Activated CD8-positive, alpha-beta memory T cell treated with anti-CD3 and anti-CD28 coated beads, Interleukin-2, amount 50 U/mL, for 1 hour (primary cell): ENCODE data around the gene ARHGAP45.

ENCODE experiments used
- DNase-seq: peaks from one replicate; pipeline ENCODE4 v3.0.0-alpha.2; 2020; ENCODE audit errors: extremely low read depth

Gene ARHGAP45

DNA sequence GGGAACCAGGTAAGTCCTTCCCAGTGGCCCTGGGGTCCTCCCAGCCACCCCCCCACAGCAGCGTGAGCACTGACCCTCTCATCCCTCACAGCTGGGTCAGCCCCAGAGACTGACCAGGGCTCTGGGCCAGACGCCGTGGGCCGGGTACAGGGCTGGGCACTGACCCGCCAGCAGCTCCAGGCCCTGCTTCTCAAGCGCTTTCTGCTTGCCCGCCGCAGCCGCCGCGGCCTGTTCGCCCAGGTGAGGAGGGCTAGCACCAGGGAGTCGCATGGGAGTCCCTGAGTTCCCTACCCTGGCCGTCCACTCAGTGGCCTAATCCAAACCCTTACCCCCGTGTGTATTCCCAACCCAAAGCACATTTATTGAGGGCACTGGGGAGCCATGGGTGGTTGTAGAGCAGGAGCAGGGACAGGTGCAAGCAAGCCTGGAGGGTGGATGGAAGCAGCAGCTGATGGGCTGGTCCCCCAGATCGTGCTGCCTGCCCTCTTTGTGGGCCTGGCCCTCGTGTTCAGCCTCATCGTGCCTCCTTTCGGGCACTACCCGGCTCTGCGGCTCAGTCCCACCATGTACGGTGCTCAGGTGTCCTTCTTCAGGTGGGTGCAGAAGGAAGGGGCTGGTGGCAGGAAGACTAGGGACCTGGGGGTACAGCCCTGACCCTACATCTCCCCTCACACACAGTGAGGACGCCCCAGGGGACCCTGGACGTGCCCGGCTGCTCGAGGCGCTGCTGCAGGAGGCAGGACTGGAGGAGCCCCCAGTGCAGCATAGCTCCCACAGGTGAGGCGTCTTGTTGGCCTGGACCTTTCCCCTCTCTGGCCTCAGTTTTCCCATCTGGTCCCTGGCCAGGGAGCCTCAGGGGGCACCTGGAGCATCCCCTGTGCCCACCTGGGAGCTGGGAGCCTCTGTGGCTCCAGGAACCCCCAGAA lies 12.6 kb upstream of the ARHGAP45 start:
- DNase-seq, result no peak

DNA sequence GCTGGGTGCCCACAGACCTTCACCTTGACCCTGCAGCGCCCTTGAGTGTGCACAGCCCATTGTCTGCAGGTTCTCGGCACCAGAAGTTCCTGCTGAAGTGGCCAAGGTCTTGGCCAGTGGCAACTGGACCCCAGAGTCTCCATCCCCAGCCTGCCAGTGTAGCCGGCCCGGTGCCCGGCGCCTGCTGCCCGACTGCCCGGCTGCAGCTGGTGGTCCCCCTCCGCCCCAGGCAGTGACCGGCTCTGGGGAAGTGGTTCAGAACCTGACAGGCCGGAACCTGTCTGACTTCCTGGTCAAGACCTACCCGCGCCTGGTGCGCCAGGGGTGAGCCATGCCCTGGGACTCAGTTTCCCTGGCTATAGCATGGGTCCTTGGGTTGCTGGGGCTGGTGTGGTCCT lies 11.9 kb upstream of the ARHGAP45 start:
- no peak for DNase-seq

DNA sequence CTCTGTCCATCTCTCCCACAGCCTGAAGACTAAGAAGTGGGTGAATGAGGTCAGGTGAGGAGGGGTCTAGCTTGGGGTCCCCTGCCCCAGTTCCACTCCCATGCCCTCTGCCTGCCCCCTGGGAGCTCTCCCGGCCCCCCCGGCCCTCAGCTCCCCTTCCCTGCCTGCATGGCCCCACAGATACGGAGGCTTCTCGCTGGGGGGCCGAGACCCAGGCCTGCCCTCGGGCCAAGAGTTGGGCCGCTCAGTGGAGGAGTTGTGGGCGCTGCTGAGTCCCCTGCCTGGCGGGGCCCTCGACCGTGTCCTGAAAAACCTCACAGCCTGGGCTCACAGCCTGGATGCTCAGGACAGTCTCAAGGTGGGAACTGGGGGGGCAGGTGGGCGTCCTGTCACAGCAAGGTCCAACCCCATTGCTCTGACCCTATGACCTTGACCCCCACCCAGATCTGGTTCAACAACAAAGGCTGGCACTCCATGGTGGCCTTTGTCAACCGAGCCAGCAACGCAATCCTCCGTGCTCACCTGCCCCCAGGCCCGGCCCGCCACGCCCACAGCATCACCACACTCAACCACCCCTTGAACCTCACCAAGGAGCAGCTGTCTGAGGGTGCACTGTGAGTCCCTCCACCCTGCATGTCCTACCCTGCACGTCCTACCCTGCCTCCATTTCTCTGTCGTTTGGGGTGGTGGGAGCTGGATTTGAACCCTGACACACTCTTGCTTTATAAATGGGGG lies 10.9 kb upstream of the ARHGAP45 start:
- no peak for DNase-seq

DNA sequence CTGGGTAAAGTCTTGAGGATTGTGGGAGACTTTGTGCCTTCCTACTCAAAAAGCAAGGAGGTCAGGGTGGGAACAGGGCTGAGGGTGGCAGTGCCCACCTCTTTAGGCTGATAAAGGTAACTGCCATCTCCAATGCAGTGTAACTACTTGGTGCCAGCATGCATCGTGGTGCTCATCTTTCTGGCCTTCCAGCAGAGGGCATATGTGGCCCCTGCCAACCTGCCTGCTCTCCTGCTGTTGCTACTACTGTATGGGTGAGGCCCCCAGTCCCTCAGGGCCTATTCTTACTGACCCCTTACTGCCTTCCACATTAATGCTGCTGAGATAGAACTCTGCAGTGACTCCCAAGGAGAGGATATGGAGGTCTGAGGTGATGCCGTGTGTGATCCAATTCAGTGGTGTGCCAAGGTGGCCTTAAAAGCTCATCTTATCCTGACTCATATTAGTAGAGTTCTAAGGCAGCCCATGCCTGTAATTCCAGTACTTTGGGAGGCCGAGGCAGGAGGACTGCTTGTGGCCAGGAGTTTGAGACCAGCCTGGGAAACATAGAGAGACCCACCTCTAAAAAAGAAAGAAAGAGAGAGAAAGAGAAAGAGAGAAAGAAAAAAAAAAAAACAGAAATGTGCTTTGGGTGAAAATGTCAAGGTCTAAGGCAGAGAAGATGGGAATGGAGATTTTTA lies 9.7 kb upstream of the ARHGAP45 start:
- no peak for DNase-seq

DNA sequence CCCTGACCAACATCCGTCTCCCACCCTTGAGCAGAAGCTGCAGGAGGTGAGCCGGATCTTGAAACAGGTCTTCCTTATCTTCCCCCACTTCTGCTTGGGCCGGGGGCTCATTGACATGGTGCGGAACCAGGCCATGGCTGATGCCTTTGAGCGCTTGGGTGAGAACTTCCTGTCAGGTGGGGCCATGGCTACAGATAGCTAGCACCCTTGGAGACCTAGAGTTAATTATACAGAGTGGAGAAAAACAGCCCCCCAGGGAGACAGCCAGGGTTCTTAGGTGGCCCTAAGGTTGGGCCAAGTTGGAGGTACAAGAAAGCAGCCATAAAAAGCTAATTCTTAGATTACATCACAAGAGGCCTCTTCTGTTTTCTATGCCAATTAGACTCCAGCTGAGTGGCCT lies 8.9 kb upstream of the ARHGAP45 start:
- DNase-seq, result no peak

DNA sequence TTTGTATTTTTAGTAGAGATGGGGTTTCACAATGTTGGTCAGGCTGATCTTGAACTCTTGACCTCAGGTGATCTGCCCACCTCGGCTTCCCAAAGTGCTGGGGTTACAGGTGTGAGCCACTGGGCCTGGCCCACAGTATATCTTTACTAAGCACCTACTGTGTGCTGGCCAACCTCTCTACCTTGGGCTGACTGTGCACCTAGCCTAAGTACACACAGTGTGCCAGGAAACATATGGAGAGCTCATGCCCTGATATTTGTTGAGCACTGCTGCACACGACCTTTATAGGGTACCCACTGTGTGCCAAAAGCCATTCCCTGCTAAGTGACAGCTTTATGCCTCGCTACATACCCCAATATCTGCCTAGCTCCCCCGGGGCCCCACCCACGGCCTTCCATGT lies 6.3 kb upstream of the ARHGAP45 start:
- DNase-seq, result no peak

DNA sequence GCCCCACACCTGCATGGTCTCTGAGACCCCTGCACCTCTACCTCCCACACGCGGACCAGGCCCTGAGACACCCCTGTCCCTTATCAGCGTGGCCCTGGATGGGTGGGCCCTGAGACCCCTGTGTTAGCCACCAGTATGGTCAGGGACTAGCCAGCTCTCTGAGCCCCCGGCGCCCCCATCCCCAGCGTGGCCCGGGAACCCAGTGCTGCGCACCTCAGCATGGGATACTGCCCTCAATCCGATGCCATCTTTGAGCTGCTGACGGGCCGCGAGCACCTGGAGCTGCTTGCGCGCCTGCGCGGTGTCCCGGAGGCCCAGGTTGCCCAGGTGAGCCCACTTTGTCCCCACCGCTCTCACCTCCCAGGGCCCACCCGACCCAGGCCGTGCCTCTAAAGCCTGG lies 5.0 kb upstream of the ARHGAP45 start:
- DNase-seq, result no peak

DNA sequence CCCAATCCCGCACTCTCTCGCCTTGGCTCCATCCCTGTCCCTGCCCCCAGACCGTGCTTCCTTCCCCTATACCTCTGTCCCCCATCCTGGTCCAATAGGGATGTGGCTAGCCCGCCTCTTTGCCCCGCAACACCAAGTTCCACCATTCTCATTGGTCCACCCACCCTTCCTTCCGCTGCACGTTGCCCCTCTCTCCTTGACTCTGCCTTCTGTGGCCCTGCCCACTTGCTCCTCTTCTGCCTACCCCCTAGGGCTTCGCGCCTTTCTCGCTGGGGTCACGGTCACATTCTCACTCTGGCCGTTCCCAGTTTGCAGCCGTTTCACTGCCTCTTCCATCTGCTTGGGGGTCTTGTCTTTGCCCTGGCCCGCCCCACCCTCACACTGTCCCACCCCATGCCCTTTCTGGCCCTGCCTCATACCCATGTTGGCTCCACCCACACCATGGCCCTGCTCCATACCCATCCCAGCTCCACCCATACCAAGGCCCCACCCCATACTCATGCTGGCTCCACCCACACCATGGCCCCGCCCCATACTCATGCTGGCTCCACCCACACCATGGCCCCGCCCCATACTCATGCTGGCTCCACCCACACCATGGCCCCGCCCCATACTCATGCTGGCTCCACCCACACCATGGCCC lies 4.5 kb upstream of the ARHGAP45 start:
- no peak for DNase-seq

DNA sequence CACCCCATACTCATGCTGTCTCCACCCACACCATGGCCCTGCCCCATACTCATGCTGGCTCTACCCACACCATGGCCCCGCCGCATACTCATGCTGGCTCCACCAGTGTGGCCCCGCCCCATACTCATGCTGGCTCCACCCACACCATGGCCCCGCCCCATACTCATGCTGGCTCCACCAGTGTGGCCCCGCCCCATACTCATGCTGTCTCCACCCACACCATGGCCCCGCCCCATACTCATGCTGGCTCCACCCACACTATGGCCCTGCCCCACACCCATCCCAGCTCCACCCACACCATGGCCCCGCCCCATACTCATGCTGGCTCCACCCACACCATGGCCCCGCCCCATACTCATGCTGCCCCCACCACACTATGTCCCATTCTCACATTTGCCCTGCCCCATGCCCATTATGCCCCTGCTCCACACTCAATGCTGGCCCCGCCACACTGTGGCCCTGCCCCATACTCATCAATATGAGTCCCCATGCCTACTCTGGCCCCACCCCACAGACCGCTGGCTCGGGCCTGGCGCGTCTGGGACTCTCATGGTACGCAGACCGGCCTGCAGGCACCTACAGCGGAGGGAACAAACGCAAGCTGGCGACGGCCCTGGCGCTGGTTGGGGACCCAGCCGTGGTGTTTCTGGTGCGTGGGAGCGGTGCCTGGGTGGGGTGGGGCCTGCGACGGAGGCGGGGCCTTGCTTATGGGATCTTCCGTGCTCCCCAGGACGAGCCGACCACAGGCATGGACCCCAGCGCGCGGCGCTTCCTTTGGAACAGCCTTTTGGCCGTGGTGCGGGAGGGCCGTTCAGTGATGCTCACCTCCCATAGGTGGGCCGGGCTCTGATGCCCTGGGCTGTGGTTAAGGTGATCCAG lies 3.7 kb upstream of the ARHGAP45 start:
- no peak for DNase-seq

DNA sequence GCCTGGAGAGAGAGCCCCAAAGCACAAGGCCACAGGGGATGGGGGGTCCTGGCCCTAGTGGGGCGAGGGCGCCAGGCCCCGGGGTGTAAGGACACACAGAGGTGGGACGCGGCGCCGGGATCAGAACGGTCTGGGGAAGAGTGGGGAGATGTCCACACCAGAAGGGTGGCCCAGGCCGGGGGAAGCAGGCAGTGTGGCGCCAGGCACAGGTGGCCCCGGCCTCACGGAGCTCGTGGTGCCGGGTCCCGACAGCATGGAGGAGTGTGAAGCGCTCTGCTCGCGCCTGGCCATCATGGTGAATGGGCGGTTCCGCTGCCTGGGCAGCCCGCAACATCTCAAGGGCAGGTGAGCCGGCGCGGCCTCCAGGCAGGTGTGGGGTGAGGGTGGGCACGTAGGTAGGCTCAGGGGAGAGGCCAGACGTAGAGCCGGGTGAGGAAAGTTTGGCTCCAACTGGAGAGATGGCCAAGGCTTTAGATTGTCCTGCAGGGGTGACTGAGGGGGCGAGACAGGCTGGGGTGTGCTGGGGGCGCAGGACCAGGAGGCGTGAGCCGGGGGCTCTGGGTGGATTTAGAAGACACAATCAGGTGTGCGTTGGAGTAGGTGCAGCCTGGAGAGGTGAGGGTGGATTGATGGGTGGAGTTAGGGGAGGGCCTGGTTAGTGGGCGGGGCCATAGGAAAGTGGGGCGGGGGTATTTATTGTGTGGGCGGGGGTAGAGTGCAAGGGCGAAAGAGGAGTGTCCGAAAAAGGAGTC lies 2.9 kb upstream of the ARHGAP45 start:
- no peak for DNase-seq

DNA sequence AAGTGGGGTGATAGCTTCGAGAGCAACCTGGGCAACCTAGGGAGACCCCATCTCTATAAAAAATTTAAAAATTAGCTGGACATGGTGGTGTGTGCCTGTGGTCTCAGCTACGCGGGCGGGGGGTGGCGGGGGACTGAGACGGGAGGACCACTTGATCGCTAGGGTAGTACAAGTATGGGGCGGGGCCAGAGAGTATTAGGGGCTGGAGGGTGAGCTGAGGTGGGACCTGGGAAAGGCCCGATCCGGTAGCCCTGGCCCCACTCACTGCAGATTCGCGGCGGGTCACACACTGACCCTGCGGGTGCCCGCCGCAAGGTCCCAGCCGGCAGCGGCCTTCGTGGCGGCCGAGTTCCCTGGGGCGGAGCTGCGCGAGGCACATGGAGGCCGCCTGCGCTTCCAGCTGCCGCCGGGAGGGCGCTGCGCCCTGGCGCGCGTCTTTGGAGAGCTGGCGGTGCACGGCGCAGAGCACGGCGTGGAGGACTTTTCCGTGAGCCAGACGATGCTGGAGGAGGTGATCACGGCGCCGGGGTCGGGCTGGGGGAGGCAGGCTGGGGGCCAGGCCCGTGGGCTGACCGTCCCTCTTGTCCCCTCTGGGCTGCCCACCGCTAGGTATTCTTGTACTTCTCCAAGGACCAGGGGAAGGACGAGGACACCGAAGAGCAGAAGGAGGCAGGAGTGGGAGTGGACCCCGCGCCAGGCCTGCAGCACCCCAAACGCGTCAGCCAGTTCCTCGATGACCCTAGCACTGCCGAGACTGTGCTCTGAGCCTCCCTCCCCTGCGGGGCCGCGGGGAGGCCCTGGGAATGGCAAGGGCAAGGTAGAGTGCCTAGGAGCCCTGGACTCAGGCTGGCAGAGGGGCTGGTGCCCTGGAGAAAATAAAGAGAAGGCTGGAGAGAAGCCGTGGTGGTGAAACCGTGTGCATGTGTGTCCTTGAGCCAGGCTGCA lies 2.0 kb upstream of the ARHGAP45 start:
- no peak for DNase-seq

DNA sequence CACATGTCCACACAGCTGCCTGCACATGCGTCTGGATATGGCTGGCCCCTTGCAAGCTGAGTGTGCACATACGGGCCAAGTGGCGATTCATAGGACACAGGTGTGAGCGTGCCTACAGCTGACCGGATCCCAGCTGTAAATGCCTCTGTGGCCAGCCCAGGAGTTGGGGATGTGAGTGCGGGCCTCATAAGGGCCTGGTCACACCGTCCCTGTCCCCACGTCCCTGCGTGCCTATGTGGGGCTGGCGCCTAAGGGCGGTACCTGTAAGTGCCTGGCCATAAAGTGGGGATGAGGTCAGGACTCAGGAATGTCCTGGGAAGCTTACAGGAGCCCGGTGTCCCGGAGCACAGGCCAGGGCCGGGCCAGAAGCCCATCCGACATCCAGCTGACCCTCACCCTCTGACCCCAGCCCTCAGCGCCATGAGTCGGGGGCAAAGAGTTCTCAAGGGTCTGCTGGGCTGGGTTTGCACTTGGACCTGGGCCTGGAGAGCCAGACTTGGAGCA lies 1.3 kb upstream of the ARHGAP45 start:
- DNase-seq, result no peak

DNA sequence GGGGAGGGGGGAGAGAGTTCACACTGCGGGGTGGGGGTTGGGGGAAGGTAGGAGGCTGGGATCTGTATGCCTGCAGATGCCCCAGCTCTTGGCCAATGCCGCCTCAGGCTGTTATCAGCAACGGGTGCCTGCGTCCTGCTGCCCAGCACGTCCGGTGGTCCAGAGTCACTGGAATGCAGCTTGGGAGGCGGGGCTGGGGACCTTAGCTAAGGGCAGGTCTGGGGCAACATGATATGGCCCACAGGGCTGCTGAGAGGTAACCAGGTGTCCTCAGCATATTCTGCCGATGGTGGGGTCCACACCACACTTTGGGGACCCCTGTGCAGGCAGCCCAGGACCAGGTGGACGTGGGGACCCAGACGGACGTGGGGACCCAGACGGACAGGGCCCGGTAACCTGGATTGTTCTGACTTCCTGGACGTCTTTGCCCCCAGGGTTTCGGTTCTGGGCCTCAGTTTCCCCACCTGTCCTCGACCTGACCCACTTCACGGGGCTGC lies 668 bp upstream of the ARHGAP45 start:
- DNase-seq, result no peak

DNA sequence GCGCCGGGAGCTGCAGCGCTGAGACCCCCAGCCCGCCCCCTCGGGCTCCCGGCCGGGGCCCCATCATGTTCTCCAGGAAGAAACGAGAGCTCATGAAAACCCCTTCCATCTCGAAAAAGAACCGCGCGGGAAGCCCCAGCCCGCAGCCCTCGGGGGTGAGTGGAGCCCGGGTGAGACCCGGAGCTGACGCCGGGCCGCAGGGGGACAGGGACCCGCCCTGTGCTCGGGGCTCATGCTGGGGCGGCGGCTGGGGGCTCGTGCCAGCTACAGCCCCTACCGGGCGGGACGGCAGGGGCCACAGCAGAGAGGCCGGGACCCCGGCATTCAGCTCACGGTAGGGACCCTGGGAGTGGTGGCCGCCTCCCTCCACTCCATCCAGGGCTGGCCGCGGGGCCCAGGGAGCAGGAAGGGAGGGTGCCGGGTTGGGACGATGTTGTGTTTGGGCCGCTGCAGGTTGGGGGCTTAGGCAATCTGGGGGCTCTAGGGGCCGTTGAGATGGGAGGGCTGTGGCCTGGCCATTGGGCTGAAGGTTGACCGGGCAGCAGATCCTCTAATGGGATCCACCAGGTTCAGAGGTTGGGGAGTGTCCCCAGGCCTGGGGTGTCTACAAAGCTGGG lies 482 bp downstream of the ARHGAP45 start:
- no peak for DNase-seq

DNA sequence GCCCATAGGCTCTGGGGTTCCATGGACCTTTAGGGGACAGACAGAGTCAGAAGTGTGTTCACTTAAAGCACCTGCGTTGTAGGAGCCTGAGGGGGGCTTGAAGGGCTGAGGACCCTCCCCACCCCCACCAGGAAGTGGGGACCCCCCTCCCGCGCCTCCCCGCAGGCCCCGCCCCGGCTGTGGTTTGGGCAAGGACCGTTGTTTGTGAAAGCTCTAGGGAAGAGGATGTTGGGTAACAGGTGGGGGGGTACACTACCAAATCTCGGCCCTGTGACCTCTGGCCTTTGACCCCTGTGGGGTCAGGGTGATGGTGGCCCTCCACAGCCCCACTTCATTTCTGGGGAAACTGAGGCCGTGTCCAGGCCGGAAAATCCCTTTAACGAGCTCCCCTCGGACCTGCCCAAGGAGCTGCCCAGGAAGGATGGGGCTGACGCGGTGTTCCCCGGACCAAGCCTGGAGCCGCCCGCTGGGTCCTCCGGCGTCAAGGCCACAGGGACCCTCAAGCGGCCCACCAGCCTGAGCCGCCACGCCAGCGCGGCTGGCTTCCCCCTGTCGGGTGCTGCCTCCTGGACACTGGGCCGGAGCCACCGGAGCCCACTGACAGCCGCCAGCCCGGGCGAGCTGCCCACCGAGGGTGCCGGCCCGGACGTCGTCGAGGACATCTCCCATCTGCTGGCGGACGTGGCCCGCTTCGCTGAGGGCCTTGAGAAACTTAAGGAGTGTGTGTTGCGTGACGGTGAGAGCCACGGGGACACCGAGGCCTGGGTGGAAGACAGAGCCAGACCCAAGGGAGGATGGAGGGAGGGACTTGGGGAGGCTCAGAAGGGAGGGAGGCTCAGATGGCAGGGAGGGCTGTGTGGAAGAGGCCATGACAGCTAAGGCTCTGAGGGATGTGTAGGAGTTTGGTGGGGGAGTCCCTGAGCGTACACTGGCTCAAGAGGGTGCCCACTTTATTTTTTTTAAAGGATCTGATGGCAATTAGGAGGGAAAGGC lies 1.3 kb downstream of the ARHGAP45 start:
- no peak for DNase-seq

DNA sequence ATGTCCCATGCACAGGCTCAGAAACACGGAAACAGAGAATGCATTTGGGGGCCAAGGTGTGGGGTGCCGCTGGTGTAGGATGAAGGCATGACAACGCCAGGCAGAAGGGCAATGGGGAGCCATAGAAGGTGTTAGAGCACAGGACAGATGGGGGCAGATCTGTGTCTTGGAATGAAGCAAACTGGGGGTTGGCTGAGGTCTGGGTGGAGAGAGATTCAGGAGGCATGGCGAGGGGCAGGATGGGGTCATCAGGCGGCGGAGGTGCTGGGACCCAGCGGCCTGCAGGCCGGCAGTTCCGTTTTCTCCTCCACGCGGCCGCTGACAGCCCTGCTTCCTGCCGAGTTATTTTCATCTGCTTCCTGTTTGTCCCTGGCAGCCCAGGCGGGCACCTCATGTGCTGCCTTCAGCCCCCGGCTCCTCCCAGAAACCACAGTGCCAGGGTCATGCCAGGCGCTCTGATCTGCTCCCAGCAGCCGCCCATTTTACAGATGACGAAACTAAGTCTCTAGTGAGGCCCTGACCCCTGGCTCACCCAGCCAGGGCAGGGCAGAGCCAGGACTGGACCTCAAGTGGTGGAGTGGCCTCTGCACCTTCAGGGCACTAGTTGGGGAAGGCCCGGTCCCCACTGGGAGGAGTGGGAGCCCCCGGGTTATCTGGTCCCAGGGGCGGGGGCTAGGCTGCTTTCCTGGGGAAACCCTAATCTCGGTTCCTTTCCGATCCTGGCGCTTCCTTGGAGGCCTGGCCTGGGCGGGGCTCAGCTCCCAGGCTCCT lies 2.2 kb downstream of the ARHGAP45 start:
- DNase-seq, result no peak
